SK-N-SH (cell line): ENCODE results near the gene KIF1C.

ENCODE experiments used
- CHD2 ChIP-seq: fragments of 150-350 bp; IDR thresholded peaks from 2 replicates; pipeline ENCODE4 v1.6.1; 2018; ENCODE audit warnings: low read length; ENCODE audit not compliant: partially characterized antibody
- GATA2 ChIP-seq: sonication (generic); formaldehyde crosslinking; IDR thresholded peaks from 2 replicates; pipeline ENCODE4 v1.5.0; 2020; ENCODE audit warnings: mild to moderate bottlenecking, missing genetic modification reagents
- MXI1 ChIP-seq: IDR thresholded peaks from 2 replicates; pipeline ENCODE4 v1.6.1; 2012; ENCODE audit warnings: mild to moderate bottlenecking, low read depth, low read length, improper control_type of control experiment
- POLR2AphosphoS5 ChIP-seq: IDR thresholded peaks from 2 replicates; pipeline ENCODE4 v1.6.1; 2012; ENCODE audit warnings: low read depth, low read length
- RCOR1 ChIP-seq: fragments of 150-350 bp; IDR thresholded peaks from 2 replicates; pipeline ENCODE4 v1.6.1; 2017; ENCODE audit warnings: antibody characterized with exemption, low read length
- TF ChIP-seq, protein P1 (sequence below): fragments of 200-600 bp; sonication (generic); IDR thresholded peaks from 2 replicates; pipeline ENCODE4 v1.6.1; 2017; ENCODE audit warnings: antibody characterized with exemption, mild to moderate bottlenecking, moderate library complexity

DNA sequence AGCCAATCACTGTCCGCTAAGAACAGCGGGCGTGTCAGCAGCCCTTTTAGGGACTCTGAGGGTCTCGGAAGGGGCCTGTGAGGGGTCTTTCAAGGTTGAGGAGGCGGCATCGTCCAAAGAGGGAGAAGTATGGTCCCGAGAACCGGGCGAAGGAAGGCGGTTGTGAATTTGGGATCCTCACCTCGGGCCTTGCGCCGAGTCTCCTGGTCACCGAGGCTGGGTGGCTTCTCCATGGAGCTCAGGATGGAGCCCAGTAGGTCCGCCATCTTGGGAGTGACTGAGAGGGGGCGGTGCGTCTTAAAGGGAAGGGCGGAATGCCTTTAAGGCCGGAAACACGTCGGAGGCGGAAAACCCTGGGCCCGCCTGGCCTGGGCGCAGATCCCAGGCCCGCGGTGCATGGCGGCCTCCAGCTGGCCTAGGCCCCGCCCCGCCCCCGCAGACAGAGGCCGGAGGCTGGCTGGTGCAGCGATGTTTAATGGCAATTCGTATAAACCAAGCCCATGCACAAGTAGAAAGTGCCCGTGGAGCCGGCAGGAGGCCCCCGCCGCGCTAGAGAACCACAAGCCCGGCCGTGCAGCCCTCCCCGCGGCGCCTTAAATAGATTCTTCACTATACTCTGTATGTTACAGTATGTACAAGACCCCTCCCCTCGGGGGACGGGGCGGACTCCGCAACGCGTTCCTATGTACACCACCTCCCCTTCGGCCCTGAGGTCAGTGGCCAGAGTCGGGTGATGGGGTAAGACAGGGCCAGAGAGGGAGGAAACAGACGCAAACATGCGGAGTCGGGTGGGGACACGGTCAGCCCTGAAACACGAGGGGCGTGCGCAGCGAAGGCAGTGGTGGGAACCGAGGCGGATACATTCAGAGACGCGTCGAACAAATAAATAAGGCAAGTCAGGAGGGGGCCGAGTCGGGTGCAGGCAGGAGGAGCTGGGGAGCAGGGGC, 29.9 kb upstream of the KIF1C start, which contains the start of gene SPAG7:
- TF ChIP-seq, protein P1, sequence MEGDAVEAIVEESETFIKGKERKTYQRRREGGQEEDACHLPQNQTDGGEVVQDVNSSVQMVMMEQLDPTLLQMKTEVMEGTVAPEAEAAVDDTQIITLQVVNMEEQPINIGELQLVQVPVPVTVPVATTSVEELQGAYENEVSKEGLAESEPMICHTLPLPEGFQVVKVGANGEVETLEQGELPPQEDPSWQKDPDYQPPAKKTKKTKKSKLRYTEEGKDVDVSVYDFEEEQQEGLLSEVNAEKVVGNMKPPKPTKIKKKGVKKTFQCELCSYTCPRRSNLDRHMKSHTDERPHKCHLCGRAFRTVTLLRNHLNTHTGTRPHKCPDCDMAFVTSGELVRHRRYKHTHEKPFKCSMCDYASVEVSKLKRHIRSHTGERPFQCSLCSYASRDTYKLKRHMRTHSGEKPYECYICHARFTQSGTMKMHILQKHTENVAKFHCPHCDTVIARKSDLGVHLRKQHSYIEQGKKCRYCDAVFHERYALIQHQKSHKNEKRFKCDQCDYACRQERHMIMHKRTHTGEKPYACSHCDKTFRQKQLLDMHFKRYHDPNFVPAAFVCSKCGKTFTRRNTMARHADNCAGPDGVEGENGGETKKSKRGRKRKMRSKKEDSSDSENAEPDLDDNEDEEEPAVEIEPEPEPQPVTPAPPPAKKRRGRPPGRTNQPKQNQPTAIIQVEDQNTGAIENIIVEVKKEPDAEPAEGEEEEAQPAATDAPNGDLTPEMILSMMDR = no peak; the same call in 1 of the 2 replicates
- TF ChIP-seq GATA2 (CRISPR knock-in tag) (no peak), MXI1 (peak; percentile 62), POLR2AphosphoS5 (no peak; the same call in none of the 2 replicates), RCOR1 (no peak), CHD2 (peak; percentile 54)
